ENCODE measurements around the gene CHIT1.

Gene CHIT1

DNA sequence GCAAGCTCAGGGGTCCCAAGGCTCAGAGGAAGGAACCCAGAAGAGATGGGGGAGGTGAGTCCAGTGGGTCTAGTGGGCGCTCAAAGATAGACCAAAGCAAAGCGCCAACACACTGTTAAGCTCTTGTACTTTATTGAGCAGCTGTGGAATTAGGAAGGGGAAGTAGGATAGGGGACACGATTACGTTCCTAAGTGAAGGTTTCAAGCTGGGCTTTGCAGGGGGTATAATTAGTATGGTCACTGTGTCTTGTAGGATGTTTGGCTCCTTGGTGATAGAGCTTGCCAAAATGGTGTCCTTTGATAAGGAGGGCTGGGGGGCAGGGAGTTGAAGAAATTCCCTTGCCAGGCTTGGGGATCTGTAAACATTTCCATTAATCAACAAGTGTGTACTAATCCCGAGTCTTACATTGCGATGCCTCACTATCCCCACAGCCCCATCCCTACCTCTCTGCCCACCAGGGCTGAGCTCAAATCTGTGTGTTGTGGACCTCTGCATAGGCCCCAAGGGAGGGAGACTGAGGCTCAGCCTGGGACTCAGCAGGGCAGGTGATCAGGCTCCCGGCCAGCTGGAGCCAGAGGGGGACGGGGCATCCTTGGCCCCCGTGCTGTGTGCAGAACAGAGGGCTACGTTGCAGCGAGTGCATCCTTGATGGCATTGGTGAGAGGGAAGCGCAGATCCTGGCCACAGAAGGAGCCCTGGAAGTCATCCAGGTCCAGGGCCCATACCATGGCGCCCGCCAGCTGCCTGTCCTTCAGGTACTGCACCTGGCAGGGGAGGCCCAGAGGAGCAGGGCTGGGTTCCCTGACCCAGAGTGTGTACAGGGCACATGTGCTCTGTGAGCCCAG is 50.4 kb downstream of the CHIT1 start:
- Histone ChIP-seq H3K27ac (ENCODE audit: low read depth, low read length) (peak overlapping the region; percentile 32; the same call in 1 of the 2 replicates), H3K27me3 (ENCODE audit: insufficient read depth, low read length) (no peaks in the 10 kb centered on the region), H3K4me3 (ENCODE audit: low read length) (no peak overlapping the region), H3K4me1 (ENCODE audit: insufficient read depth, low read length) (peaks cover 20% of the 10 kb centered on the region; the same call in 1 of the 2 replicates), H3K9me3 (ENCODE audit: insufficient read depth, low read depth, low read length) (no peaks in the 10 kb centered on the region), H3K36me3 (ENCODE audit: insufficient read depth, low read length) (no peaks in the 10 kb centered on the region), H3K9ac (ENCODE audit: low read depth, low read length) (no peak overlapping the region; the same call in 1 of the 2 replicates)
- WGBS: 90% methylated on average over 14 of the region's 14 CpGs

DNA sequence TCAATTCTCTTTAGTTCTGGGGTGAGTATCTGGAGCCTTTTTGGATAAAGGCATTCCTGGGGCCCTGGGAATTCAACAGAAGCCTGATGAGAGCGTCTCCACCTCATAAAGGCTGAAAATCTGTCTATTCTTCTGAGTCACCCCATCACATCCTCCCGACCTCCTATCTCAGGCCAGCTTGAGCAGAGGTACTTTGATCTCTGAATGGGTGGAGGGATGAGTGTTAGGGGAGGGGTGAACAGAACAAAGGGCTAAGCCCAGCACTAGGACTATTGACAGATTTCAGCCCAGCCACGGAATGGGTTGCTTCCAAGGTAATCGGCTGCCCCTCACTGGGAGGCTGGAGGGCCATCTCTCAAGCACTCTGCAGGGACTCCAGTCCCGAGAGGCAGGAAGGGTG is 51.4 kb downstream of the CHIT1 start:
- Histone ChIP-seq H3K27ac (ENCODE audit: low read depth, low read length) (peak overlapping the region; percentile 32; the same call in 1 of the 2 replicates), H3K36me3 (ENCODE audit: insufficient read depth, low read length) (no peaks in the 10 kb centered on the region), H3K4me1 (ENCODE audit: insufficient read depth, low read length) (peaks cover 23% of the 10 kb centered on the region; the same call in 1 of the 2 replicates), H3K27me3 (ENCODE audit: insufficient read depth, low read length) (no peaks in the 10 kb centered on the region), H3K9me3 (ENCODE audit: insufficient read depth, low read depth, low read length) (no peaks in the 10 kb centered on the region), H3K4me3 (ENCODE audit: low read length) (no peak overlapping the region), H3K9ac (ENCODE audit: low read depth, low read length) (no peak overlapping the region)
- 13% methylated on average over 5 of the region's 5 CpGs for WGBS

DNA sequence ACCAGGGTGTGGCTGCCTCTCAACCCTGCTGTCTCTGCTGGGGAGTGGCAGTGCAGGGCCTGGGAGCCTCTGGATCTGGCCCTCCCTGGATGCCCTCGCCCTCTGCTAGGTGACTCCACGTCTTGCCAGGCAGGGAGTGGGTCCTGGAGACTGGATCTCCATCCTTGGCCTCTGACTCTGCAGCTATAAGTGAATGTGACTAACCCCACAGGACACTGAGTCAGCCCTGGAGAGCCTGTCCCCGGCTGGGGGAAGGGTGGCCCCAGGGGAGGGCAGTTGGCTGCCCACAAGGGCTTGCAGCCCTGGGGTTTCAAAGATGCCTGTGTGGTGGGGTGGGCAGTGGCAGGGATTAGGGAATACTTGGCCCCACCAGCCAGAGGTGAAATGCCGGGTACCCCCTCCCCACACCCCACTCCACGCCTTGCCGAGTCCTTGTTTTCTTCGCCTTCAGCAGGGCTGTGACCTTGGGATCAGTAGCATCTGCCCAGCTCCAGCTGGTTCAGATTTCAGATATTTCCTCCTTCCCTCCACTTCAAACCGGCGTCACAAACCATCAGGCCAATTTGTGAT is 51.9 kb downstream of the CHIT1 start:
- Histone ChIP-seq H3K27me3 (ENCODE audit: insufficient read depth, low read length) (no peaks in the 10 kb centered on the region), H3K36me3 (ENCODE audit: insufficient read depth, low read length) (no peaks in the 10 kb centered on the region)

DNA sequence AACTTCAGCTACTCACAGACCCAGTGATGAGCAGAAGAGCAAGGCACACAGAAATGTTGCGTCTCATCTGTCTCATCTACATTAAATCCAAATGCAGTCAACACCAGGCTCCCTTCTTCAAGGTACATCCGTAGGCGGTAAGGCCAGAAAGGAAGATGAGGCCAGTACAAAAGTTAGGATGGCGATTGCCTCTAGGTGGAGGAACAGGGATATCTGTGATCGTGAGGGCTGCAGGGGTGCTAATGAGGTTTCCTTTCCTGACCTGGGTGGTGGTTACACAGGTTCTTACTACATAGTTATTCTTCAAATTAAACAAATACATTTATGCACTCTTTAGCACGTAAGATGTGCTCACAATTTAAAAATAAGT is 52.5 kb downstream of the CHIT1 start:
- 77% methylated on average over 6 of the region's 6 CpGs for WGBS
- Histone ChIP-seq H3K4me3 (ENCODE audit: low read length) (no peak overlapping the region), H3K9ac (ENCODE audit: low read depth, low read length) (no peak overlapping the region), H3K27me3 (ENCODE audit: insufficient read depth, low read length) (no peaks in the 10 kb centered on the region), H3K9me3 (ENCODE audit: insufficient read depth, low read depth, low read length) (no peaks in the 10 kb centered on the region), H3K4me1 (ENCODE audit: insufficient read depth, low read length) (peaks cover 23% of the 10 kb centered on the region; the same call in 1 of the 2 replicates), H3K36me3 (ENCODE audit: insufficient read depth, low read length) (no peaks in the 10 kb centered on the region), H3K27ac (ENCODE audit: low read depth, low read length) (no peak overlapping the region)

More for the DNA sequence above, 51.9 kb downstream of the CHIT1 start:
- Histone ChIP-seq H3K9ac (ENCODE audit: low read depth, low read length) (no peak overlapping the region), H3K9me3 (ENCODE audit: insufficient read depth, low read depth, low read length) (no peaks in the 10 kb centered on the region), H3K4me3 (ENCODE audit: low read length) (no peak overlapping the region), H3K4me1 (ENCODE audit: insufficient read depth, low read length) (peaks cover 23% of the 10 kb centered on the region; the same call in 1 of the 2 replicates), H3K27ac (ENCODE audit: low read depth, low read length) (peak overlapping the region; percentile 19; the same call in 1 of the 2 replicates)
- WGBS: 50% methylated on average over 9 of the region's 9 CpGs

DNA sequence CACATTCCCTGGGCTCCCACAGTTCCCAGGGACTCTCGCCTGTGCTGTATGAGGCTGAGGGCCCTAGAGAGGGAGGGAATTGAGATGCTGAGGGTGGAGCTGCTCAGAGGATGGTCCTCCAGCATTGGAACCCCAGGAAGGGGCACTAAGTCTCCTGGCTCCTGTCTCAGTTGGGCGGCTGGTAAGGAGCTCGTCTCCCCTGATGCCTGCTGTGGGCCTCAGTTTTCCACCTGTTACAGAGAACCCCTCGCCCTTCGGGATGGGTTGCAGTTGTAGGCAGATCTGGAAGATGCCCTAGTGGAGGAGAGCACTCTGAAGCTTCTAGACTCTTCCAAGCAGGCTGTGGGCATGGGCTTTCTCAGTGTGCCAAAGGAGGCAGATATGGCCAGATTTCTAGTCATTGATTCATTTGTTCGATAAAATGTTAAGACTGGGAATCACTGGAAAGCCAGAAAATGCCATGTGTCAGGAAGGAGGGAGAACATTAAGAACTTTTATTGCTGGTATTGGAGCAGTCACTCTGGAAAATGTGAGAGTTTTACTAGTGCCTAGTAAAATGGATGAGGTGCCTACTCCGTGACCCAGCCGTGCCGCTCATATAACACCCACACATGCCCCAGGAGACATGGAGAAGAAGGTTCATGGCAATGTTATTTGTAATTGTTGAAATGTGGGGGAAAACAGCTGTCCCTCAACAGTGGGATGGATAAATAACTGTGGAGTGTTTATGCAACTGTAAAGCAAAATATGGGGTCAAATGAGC is 53.0 kb downstream of the CHIT1 start:
- WGBS: 96% methylated on average over 9 of the region's 9 CpGs
- H3K4me3 ChIP-seq (ENCODE audit: low read length): no peak overlapping the region
- no peak overlapping the region for H3K9ac ChIP-seq (ENCODE audit: low read depth, low read length)
- H3K9me3 ChIP-seq (ENCODE audit: insufficient read depth, low read depth, low read length): no peaks in the 10 kb centered on the region
- no peak overlapping the region for H3K27ac ChIP-seq (ENCODE audit: low read depth, low read length)
- H3K36me3 ChIP-seq (ENCODE audit: insufficient read depth, low read length): no peaks in the 10 kb centered on the region
- peaks cover 23% of the 10 kb centered on the region; the same call in 1 of the 2 replicates for H3K4me1 ChIP-seq (ENCODE audit: insufficient read depth, low read length)
- no peaks in the 10 kb centered on the region for H3K27me3 ChIP-seq (ENCODE audit: insufficient read depth, low read length)

DNA sequence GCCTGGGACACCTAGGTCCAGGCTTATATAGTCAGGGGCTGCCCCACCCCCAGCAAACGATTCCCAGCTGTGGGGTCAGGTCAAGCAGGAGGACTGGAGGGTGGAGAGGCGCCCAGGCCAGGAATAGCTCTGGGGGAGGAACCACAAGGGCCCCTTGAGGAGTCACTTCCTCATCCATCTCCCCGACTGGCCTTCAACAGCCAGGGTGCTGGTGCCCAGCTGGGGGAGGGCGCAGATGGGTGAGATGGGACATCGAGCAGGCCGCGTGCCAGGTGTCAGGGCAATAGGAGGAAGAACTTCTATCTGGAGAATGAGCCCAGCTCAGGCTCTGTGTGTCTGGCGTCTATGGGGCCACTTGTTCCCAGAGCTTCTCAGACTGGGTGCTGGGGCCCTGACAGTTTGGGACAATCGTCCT is 53.6 kb downstream of the CHIT1 start:
- Histone ChIP-seq H3K4me3 (ENCODE audit: low read length) (no peak overlapping the region), H3K27me3 (ENCODE audit: insufficient read depth, low read length) (no peaks in the 10 kb centered on the region), H3K27ac (ENCODE audit: low read depth, low read length) (no peak overlapping the region), H3K9ac (ENCODE audit: low read depth, low read length) (no peak overlapping the region), H3K9me3 (ENCODE audit: insufficient read depth, low read depth, low read length) (no peaks in the 10 kb centered on the region), H3K4me1 (ENCODE audit: insufficient read depth, low read length) (peaks cover 23% of the 10 kb centered on the region; the same call in 1 of the 2 replicates), H3K36me3 (ENCODE audit: insufficient read depth, low read length) (no peaks in the 10 kb centered on the region)
- WGBS: 96% methylated on average over 9 of the region's 9 CpGs

DNA sequence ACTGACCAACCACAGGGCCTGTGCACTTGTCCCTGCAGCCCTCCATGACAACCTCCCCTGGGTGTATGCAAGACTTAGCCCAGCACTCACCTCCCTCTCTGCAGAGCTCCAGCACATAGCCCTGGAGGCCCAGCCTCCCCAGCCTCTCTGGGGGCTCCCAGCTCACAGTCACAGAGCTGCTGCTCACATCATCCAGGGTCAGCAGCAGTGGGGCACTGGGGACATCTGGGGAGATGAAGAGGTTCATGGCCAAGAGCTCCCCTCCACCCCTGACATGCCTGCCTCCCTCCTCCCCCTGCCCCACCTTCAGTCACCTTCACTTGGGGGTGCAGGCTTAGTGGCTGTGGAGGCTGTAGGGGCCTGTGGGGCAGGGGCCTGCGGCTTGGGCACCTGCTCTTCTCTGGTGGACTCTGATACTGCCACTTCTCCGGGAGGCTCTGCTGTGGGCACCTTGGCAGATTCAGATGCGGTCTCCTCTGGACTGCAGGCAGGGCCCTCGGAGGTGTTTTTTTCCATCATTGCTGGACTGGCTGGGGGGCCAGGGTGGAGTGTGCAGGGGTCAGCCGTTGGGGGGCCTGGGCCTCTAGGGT is 54.1 kb downstream of the CHIT1 start, which contains the start of gene MYBPH:
Gene MYBPH (minus strand): TSS at position 590 of the 590 bp plus-strand sequence. CDS start 71 bp downstream, at position 519.
- H3K4me3 ChIP-seq (ENCODE audit: low read length): no peak within 1 kb of the TSS
- no peak within 1 kb of the TSS for H3K9ac ChIP-seq (ENCODE audit: low read depth, low read length)
- H3K9me3 ChIP-seq (ENCODE audit: insufficient read depth, low read depth, low read length): no peaks in the 10 kb centered on the region
- no peak within 1 kb of the TSS for H3K27ac ChIP-seq (ENCODE audit: low read depth, low read length)
- peaks cover 23% of the 10 kb centered on the region; the same call in 1 of the 2 replicates for H3K4me1 ChIP-seq (ENCODE audit: insufficient read depth, low read length)
- WGBS: 89% methylated on average over 5 of the region's 5 CpGs
- no peaks in the 10 kb centered on the region for H3K36me3 ChIP-seq (ENCODE audit: insufficient read depth, low read length)
- no peaks in the 10 kb centered on the region for H3K27me3 ChIP-seq (ENCODE audit: insufficient read depth, low read length)

DNA sequence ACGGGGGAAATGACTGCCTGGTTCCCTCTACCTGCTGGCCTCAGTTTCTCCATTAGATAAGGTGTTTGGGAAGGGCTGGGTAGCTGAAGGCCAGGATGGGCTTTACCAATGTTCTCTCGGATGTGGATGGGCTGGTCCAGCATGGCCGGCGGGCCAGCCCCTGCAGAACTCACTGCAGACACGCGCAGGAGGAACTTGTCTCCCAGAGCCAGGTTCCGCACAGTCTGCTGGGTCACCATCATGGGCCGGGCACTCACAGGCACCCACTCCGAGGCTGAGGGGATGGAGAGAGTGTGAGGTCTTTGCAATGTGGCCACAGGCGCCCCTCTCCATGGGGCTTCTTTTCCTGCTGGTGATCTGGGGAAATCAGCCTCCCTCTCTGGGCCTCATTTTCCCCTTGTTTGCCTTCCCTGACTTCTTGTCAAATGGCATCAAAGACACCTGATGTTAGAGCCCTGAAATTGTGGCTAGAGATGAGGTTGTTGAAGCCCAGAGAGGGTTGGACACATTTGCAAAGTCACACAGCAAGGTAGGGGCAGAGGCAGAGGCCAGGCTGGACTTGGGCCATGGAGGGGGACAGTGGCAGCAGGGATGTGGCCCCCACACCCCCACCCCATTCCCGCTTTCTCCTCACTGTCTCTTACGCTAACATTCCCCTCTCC is 55.0 kb downstream of the CHIT1 start:
- 92% methylated on average over 12 of the region's 12 CpGs for WGBS
- Histone ChIP-seq H3K4me1 (ENCODE audit: insufficient read depth, low read length) (peaks cover 23% of the 10 kb centered on the region; the same call in 1 of the 2 replicates), H3K9ac (ENCODE audit: low read depth, low read length) (no peak overlapping the region)

DNA sequence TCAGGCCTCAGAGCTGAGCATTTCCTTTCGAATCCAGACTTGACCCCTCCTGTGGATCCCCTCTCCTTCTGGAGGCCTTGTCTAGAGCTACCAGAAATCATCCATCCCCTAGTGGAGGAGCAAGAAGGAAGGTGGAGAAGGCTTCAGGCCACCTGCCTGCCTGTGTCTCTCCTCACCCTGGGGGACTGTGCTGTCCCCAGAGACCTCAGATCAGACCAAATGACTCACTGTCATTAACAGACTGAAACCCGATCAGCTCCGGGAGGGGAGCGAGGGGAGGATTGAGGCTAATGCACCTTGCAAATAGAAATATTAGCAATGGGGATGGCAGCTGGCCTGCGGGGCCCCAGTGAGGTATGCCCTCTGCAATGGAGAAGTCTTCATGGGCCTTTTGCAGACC is 55.9 kb downstream of the CHIT1 start:
- Histone ChIP-seq H3K27me3 (ENCODE audit: insufficient read depth, low read length) (no peaks in the 10 kb centered on the region), H3K36me3 (ENCODE audit: insufficient read depth, low read length) (no peaks in the 10 kb centered on the region), H3K4me1 (ENCODE audit: insufficient read depth, low read length) (peaks cover 17% of the 10 kb centered on the region; the same call in 1 of the 2 replicates), H3K9me3 (ENCODE audit: insufficient read depth, low read depth, low read length) (no peaks in the 10 kb centered on the region), H3K9ac (ENCODE audit: low read depth, low read length) (no peak overlapping the region), H3K4me3 (ENCODE audit: low read length) (no peak overlapping the region), H3K27ac (ENCODE audit: low read depth, low read length) (no peak overlapping the region)
- 73% methylated on average over 5 of the region's 5 CpGs for WGBS

More for the DNA sequence above, 55.0 kb downstream of the CHIT1 start:
- Histone ChIP-seq H3K4me3 (ENCODE audit: low read length) (no peak overlapping the region), H3K27me3 (ENCODE audit: insufficient read depth, low read length) (no peaks in the 10 kb centered on the region), H3K9me3 (ENCODE audit: insufficient read depth, low read depth, low read length) (no peaks in the 10 kb centered on the region), H3K36me3 (ENCODE audit: insufficient read depth, low read length) (no peaks in the 10 kb centered on the region), H3K27ac (ENCODE audit: low read depth, low read length) (no peak overlapping the region)

DNA sequence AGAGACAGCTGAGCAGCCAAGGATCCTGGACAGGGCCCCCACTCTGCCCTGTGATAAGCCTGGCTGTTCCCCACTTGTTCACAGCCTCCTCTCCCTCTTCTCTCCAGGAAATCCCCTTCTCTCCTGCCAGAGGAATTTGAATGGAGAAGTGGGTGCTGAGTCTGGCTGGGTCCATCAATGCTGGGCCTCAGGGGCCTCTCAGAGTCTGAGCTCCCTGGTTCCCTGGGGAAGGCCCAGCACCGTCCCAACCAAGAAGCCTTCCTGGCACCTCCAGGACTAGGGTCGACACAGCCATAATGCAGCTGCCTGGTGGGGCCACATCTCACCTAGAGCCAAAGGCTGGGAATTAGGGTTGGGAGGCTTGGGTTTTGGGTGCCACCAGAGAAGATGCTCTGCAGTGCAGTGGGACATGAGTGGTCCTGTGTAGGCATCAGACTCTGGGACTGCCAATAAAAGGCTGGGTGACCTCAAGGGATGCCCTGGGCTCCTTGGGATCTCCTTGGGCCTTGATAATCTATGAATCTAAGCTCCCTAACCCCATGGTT is 56.4 kb downstream of the CHIT1 start:
- no peak overlapping the region for H3K27ac ChIP-seq (ENCODE audit: low read depth, low read length)
- WGBS: 88% methylated on average over 2 of the region's 2 CpGs

More for the DNA sequence above, 56.4 kb downstream of the CHIT1 start:
- Histone ChIP-seq H3K4me1 (ENCODE audit: insufficient read depth, low read length) (peaks cover 12% of the 10 kb centered on the region; the same call in 1 of the 2 replicates), H3K36me3 (ENCODE audit: insufficient read depth, low read length) (no peaks in the 10 kb centered on the region), H3K4me3 (ENCODE audit: low read length) (no peak overlapping the region), H3K27me3 (ENCODE audit: insufficient read depth, low read length) (no peaks in the 10 kb centered on the region), H3K9ac (ENCODE audit: low read depth, low read length) (no peak overlapping the region), H3K9me3 (ENCODE audit: insufficient read depth, low read depth, low read length) (no peaks in the 10 kb centered on the region)

All from HUES64 (cell line).